ENCODE measurements around the gene PEAR1. TPM values are rescaled to one million over a fixed set of nuclear protein-coding genes. Genes with fewer than 3 reads are reported as not detected.

PEAR1 gene
- total RNA-seq, 1 donor from 2014 or later: 11.5 TPM

DNA sequence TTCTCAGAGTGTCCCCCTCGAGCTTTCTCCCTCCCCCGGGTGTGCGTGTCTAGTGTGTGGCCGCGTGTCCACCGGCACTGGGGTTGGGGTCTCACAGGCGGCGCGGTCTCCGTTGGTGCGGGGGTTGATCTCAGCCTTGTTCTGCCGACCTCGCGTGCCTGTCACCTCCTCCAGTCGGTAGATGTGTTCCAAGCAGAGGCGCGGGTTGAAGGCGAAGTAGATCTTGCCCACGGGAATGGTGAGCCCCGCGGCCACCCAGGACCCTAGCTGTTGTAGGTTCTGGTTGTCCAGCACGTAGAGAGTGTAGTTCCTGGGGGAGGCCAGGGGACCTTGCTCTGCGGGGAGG, 44.4 kb upstream of the PEAR1 start:
- DNase-seq (ENCODE audit: extremely low spot score in 2 of 2): no peak
- no peak overlapping the region for H3K27ac ChIP-seq
- H3K9me3 ChIP-seq: no peaks in the 10 kb centered on the region
- H3K4me1 ChIP-seq: peaks cover 12% of the 10 kb centered on the region
- no peaks in the 10 kb centered on the region for H3K36me3 ChIP-seq
- TF ChIP-seq, protein P1, sequence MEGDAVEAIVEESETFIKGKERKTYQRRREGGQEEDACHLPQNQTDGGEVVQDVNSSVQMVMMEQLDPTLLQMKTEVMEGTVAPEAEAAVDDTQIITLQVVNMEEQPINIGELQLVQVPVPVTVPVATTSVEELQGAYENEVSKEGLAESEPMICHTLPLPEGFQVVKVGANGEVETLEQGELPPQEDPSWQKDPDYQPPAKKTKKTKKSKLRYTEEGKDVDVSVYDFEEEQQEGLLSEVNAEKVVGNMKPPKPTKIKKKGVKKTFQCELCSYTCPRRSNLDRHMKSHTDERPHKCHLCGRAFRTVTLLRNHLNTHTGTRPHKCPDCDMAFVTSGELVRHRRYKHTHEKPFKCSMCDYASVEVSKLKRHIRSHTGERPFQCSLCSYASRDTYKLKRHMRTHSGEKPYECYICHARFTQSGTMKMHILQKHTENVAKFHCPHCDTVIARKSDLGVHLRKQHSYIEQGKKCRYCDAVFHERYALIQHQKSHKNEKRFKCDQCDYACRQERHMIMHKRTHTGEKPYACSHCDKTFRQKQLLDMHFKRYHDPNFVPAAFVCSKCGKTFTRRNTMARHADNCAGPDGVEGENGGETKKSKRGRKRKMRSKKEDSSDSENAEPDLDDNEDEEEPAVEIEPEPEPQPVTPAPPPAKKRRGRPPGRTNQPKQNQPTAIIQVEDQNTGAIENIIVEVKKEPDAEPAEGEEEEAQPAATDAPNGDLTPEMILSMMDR (IDR thresholded peaks at IDR 0.05): no peak
- TF ChIP-seq POLR2A (IDR thresholded peaks at IDR 0.05) (no peak), POLR2AphosphoS5 (IDR thresholded peaks at IDR 0.05; ENCODE audit: insufficient read depth in 1 of 2, low read depth in 1 of 2) (no peak)
- no peaks in the 10 kb centered on the region for H3K27me3 ChIP-seq
- intact Hi-C loops (cut with DNase I): no loop called here
- H3K4me3 ChIP-seq: no peak overlapping the region

DNA sequence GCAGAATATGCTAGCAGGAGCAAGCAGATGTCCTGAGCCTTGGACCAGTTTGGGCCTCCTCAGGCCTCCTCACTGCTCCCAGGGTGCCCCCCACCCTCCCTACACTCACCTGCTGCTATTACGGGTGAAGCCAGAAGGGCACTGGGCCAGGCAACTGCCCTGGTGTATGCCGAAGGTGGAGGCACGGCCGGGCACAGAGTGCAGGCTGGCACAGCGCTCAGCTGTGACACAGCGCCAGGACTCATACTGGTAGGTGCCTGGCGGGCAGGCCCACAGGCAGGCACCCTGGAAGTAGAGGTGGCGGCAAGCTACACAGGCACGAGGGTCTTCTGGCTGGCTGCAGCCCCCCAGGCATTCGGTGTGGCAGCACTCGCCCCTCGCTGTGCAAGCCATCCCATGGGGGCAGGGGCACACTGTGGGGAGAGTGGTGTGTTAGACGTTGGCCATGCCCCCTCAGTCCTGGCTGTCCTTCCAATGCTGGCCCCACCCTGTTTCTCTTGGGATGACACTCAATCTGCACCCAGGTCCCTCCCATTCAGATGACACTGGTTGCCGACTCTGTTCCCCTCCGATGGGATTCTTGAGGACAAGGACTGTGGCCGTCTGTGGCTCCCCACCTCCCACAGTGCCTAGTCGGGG, 41.6 kb upstream of the PEAR1 start:
- Histone ChIP-seq H3K9me3 (no peaks in the 10 kb centered on the region), H3K4me1 (peaks cover 7% of the 10 kb centered on the region), H3K27ac (no peak overlapping the region), H3K36me3 (no peaks in the 10 kb centered on the region), H3K27me3 (no peaks in the 10 kb centered on the region), H3K4me3 (no peak overlapping the region)
- no peak for DNase-seq (ENCODE audit: extremely low spot score in 2 of 2)
- TF ChIP-seq POLR2A (IDR thresholded peaks at IDR 0.05) (no peak), POLR2AphosphoS5 (IDR thresholded peaks at IDR 0.05; ENCODE audit: insufficient read depth in 1 of 2, low read depth in 1 of 2) (no peak)
- TF ChIP-seq, protein P1 (IDR thresholded peaks at IDR 0.05): no peak
- intact Hi-C loops (cut with DNase I): no loop called here

DNA sequence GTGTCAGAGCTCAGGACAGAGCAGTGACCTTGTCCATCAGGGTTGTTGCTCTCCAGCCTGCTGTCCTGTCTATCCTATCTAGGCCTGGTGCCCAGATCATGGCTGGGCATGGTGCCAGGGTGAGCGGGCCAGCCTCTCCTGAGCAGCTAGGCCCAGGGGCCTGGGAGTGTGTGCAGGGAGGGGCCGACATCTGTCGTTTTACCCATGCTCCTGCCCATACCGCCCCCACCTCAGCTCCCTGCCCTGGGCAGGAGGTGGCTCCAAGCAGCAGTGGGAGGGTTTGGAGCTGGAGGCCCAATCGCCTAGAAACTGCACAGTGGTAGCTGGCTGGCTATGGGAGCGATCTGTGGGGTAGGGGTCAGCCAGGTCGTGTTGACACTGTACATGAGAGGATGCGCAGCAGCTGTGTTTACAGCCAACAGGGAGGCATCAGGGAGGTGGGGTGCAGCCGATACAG, 41.1 kb upstream of the PEAR1 start:
- no peaks in the 10 kb centered on the region for H3K9me3 ChIP-seq
- peaks cover 7% of the 10 kb centered on the region for H3K4me1 ChIP-seq
- H3K27me3 ChIP-seq: no peaks in the 10 kb centered on the region
- H3K27ac ChIP-seq: no peak overlapping the region
- no peak overlapping the region for H3K4me3 ChIP-seq
- H3K36me3 ChIP-seq: no peaks in the 10 kb centered on the region
- no peak for DNase-seq (ENCODE audit: extremely low spot score in 2 of 2)
- intact Hi-C loops (cut with DNase I): no loop called here
- TF ChIP-seq, protein P1 (IDR thresholded peaks at IDR 0.05): no peak
- TF ChIP-seq POLR2AphosphoS5 (IDR thresholded peaks at IDR 0.05; ENCODE audit: insufficient read depth in 1 of 2, low read depth in 1 of 2): no peak
- TF ChIP-seq POLR2A (IDR thresholded peaks at IDR 0.05): no peak

DNA sequence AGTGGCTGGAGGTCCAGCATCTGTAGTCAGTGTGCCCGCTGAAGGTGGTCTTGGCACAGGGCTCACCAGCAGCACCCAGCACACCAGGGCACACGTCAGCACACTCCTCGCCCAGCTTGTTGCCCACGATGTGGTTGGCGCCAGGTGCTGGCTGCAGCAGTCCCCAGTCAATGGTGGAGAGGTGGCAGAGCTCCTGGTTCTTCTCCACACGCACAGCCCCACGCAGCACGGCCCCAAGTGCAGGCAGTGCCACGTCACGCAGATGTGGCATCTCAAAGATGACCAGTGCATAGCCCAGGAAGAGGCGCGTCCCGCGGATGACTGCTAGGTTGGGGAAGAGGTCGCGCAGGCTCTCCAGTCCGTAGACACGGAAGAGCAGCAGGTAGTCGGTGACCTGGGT, 39.8 kb upstream of the PEAR1 start:
- no peaks in the 10 kb centered on the region for H3K9me3 ChIP-seq
- intact Hi-C loops (cut with DNase I): no loop called here
- DNase-seq (ENCODE audit: extremely low spot score in 2 of 2): no peak
- no peak for TF ChIP-seq POLR2A (IDR thresholded peaks at IDR 0.05)
- TF ChIP-seq POLR2AphosphoS5 (IDR thresholded peaks at IDR 0.05; ENCODE audit: insufficient read depth in 1 of 2, low read depth in 1 of 2): no peak
- TF ChIP-seq, protein P1 (IDR thresholded peaks at IDR 0.05): no peak
- H3K27me3 ChIP-seq: no peaks in the 10 kb centered on the region
- H3K4me1 ChIP-seq: peaks cover 9% of the 10 kb centered on the region
- H3K4me3 ChIP-seq: no peak overlapping the region
- H3K27ac ChIP-seq: no peak overlapping the region
- H3K36me3 ChIP-seq: no peaks in the 10 kb centered on the region

DNA sequence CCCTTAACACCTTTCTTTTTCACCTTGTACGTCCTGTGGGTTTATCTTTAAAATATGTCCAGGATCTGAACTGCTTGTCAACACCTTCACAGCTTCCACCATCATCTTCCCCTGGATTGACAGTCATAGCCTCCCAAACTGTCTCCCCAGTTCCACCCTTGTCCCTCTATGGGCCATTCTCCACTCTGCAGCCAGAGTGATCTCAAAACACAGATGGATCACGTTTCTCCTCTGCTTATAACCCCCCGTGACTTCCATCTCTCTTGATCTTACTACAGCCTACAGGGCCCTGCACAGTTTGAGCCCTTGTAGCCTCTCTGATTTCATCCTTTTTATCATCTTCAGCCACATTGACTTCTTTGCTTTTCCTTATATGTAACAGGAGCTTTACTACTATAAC, 38.9 kb upstream of the PEAR1 start:
- no peaks in the 10 kb centered on the region for H3K9me3 ChIP-seq
- no peaks in the 10 kb centered on the region for H3K36me3 ChIP-seq
- intact Hi-C loops (cut with DNase I): loop anchor here (5.0 kb wide), 1 partner anchor 47 kb away; no protein-coding TSS in a partner anchor
- TF ChIP-seq POLR2AphosphoS5 (IDR thresholded peaks at IDR 0.05; ENCODE audit: insufficient read depth in 1 of 2, low read depth in 1 of 2) (no peak), POLR2A (IDR thresholded peaks at IDR 0.05) (no peak)
- no peak overlapping the region for H3K4me3 ChIP-seq
- H3K27ac ChIP-seq: no peak overlapping the region
- peaks cover 18% of the 10 kb centered on the region for H3K4me1 ChIP-seq
- H3K27me3 ChIP-seq: no peaks in the 10 kb centered on the region
- no peak for DNase-seq (ENCODE audit: extremely low spot score in 2 of 2)
